Neuronal stem cell (in vitro differentiated cells): ENCODE results near the gene SSBP3.

Experiments
- DNase-seq: peaks from one replicate; pipeline ENCODE4 v3.0.0-alpha.2; 2013; ENCODE audit warnings: low spot score
- H2AFZ ChIP-seq: one replicate; pipeline ENCODE4 v1.6.1; 2013; ENCODE audit warnings: mild to moderate bottlenecking, low read length, inconsistent platforms
- H2AK5ac ChIP-seq: 2 replicates; pipeline ENCODE4 v1.6.1; 2013; ENCODE audit warnings: low read depth, mild to moderate bottlenecking, inconsistent platforms, low read length, moderate library complexity, mixed read lengths
- H2BK120ac ChIP-seq: 2 replicates; pipeline ENCODE4 v1.6.1; 2013; ENCODE audit warnings: low read depth, mild to moderate bottlenecking, inconsistent platforms, low read length, moderate library complexity, mixed read lengths
- H2BK12ac ChIP-seq: one replicate; pipeline ENCODE4 v1.6.1; 2013; ENCODE audit warnings: low read length, inconsistent platforms
- H2BK15ac ChIP-seq: 2 replicates; pipeline ENCODE4 v1.6.1; 2013; ENCODE audit warnings: mild to moderate bottlenecking, low read length, inconsistent platforms, mixed read lengths
- H2BK5ac ChIP-seq: one replicate; pipeline ENCODE4 v1.6.1; 2013; ENCODE audit warnings: inconsistent platforms, mild to moderate bottlenecking, low read length, moderate library complexity
- H3K14ac ChIP-seq: one replicate; pipeline ENCODE4 v1.6.1; 2013; ENCODE audit warnings: low read length, inconsistent platforms
- H3K18ac ChIP-seq: 2 replicates; pipeline ENCODE4 v1.6.1; 2013; ENCODE audit warnings: low read length, inconsistent platforms
- H3K23ac ChIP-seq: 2 replicates; pipeline ENCODE4 v1.6.1; 2013; ENCODE audit warnings: low read depth, mild to moderate bottlenecking, mixed read lengths, low read length, inconsistent platforms; ENCODE audit not compliant: poor library complexity
- H3K27ac ChIP-seq: replicated peaks from 3 replicates; pipeline ENCODE4 v1.5.1; 2013; ENCODE audit warnings: low read length, inconsistent platforms
- H3K27me3 ChIP-seq, 3 experiments: 2 replicates each; pipeline ENCODE4 v1.6.1; 2013; ENCODE audit warnings: low read length in 3 of 3, mild to moderate bottlenecking in 2 of 3, inconsistent platforms in 1 of 3, low read depth in 1 of 3, mixed read lengths in 1 of 3, moderate library complexity in 1 of 3; ENCODE audit not compliant: control insufficient read depth in 3 of 3, insufficient read depth in 3 of 3
- H3K36me3 ChIP-seq, 2 donors: replicated peaks in 1 of 2; 2 replicates each; pipeline ENCODE4 v1.6.1; 2013; ENCODE audit warnings: low read length in 2 of 2; ENCODE audit not compliant: control insufficient read depth in 2 of 2, insufficient read depth in 2 of 2
- H3K4ac ChIP-seq: 2 replicates; pipeline ENCODE4 v1.6.1; 2013; ENCODE audit warnings: inconsistent platforms, mild to moderate bottlenecking, low read length, moderate library complexity
- H3K4me1 ChIP-seq, 2 donors: 1 replicate in 1 of 2; 2 replicates in 1 of 2; pipeline ENCODE4 v1.6.1; 2013; ENCODE audit warnings: low read length in 2 of 2, low read depth in 1 of 2; ENCODE audit not compliant: control insufficient read depth in 2 of 2, insufficient read depth in 1 of 2
- H3K4me2 ChIP-seq: one replicate; pipeline ENCODE4 v1.6.1; 2013; ENCODE audit warnings: mild to moderate bottlenecking, low read length, inconsistent platforms; ENCODE audit not compliant: insufficient read depth, poor library complexity, severe bottlenecking
- H3K4me3 ChIP-seq, 2 donors: 2 replicates each; pipeline ENCODE4 v1.5.1; 2013; ENCODE audit warnings: low read length in 2 of 2, mild to moderate bottlenecking in 2 of 2, inconsistent platforms in 1 of 2, moderate library complexity in 1 of 2
- H3K79me1 ChIP-seq: one replicate; pipeline ENCODE4 v1.6.1; 2013; ENCODE audit warnings: low read depth, mild to moderate bottlenecking, inconsistent platforms, low read length, moderate library complexity
- H3K9ac ChIP-seq: one replicate; pipeline ENCODE4 v1.6.1; 2013; ENCODE audit warnings: mild to moderate bottlenecking, low read depth, low read length, inconsistent platforms; ENCODE audit not compliant: poor library complexity
- H3K9me3 ChIP-seq, 2 donors: replicated peaks in 1 of 2; 2 replicates each; pipeline versions ENCODE3 to v1.6.1; 2013; ENCODE audit warnings: low read length in 2 of 2, mild to moderate bottlenecking in 2 of 2, inconsistent platforms in 1 of 2, low read depth in 1 of 2, mixed read lengths in 1 of 2, moderate library complexity in 1 of 2; ENCODE audit not compliant: control insufficient read depth in 2 of 2, insufficient read depth in 1 of 2
- H4K8ac ChIP-seq: one replicate; pipeline ENCODE4 v1.6.1; 2013; ENCODE audit warnings: low read depth, mild to moderate bottlenecking, inconsistent platforms, low read length, moderate library complexity
- H4K91ac ChIP-seq: one replicate; pipeline ENCODE4 v1.6.1; 2013; ENCODE audit warnings: low read length, low read depth, mild to moderate bottlenecking, inconsistent platforms; ENCODE audit not compliant: poor library complexity
- WGBS, 2 donors: extraction: QIAGEN DNeasy Blood & Tissue Kit; methylation state at CpG; one replicate each; pipeline ENCODE4 v1.1.7; 2013; ENCODE audit warnings: missing lambda C conversion rate in 2 of 2, mixed read lengths in 1 of 2; ENCODE audit not compliant: insufficient read length in 2 of 2, insufficient replicate concordance in 1 of 2; ENCODE audit errors: extremely low coverage in 2 of 2; 5-methylcytosine and 5-hydroxymethylcytosine counted together

Gene SSBP3

GRCh38 chr1:54379555-54380289, 26.5 kb downstream of the SSBP3 start:
- Histone ChIP-seq H3K9me3 (no peaks in the 10 kb centered on the region), H3K9ac (no peak overlapping the region), H4K91ac (peak overlapping the region; percentile 56), H3K23ac (peak overlapping the region; percentile 81), H3K4ac (no peak overlapping the region), H3K36me3 (peaks cover 8 to 81% of the 10 kb centered on the region in 2 donors), H4K8ac (peak overlapping the region; percentile 67), H3K27ac (peak overlapping the region; percentile 91), H3K27me3 (no peaks in the 10 kb centered on the region), H2BK15ac (peak overlapping the region; percentile 8), H3K18ac (peak overlapping the region; percentile 88), H2BK12ac (peak overlapping the region; percentile 79), H3K4me3 (no peak overlapping the region), H3K79me1 (peaks cover 18% of the 10 kb centered on the region), H3K4me2 (no peak overlapping the region), H2BK120ac (no peak overlapping the region), H3K4me1 (peaks cover 43 to 49% of the 10 kb centered on the region in 2 donors), H3K14ac (peak overlapping the region; percentile 14), H2AFZ (no peak overlapping the region), H2BK5ac (peak overlapping the region; percentile 7), H2AK5ac (peak overlapping the region; percentile 54)
- WGBS, 2 donors, result no CpG with 5 or more reads among the region's 23 CpGs
- no peak for DNase-seq

DNA sequence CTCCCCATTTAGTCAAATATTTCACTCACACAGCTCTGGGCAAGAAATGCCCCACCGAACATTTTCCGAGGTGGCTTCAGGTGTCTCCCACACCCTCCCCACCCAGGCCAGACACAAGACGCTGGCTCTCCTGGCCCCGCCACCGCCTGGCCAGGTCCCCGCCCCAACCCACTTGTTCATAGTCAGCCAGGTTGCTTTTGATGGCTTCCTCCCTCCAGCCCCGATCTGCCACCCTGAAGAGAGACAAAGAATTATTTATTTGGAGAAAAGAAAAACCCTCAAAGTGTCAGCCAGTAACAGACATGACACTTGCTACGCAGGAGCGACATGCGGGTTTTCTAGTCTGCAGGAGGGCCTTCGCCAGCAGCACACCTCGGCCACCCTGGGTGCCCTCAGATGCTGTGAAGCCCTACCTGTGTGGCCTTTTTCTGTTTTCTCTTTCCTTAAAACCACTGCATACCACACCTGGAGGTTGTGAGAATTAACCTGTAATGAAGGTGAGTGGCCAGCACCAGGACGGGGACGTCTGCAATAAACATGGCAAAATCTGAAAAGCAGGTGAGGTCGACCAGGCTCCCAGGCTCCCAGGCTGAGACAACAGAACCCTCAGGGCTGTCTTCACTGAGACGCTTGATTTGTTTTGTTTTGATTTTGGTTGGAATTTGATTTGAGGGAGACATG, 27.2 kb downstream of the SSBP3 start:
- Histone ChIP-seq H3K4me3 (no peak overlapping the region), H2AFZ (peak overlapping the region; percentile 62), H3K9ac (peak overlapping the region; percentile 57), H3K4ac (no peak overlapping the region), H3K9me3 (no peaks in the 10 kb centered on the region), H2BK5ac (peak overlapping the region; percentile 7), H2BK12ac (peak overlapping the region; percentile 79), H2BK15ac (peak overlapping the region; percentile 8), H2BK120ac (no peak overlapping the region), H3K27me3 (no peaks in the 10 kb centered on the region), H3K14ac (no peak overlapping the region), H3K36me3 (peaks cover 7 to 81% of the 10 kb centered on the region in 2 donors), H4K91ac (peak overlapping the region; percentile 88), H3K4me1 (peaks cover 43 to 52% of the 10 kb centered on the region in 2 donors), H3K79me1 (peaks cover 18% of the 10 kb centered on the region), H2AK5ac (no peak overlapping the region), H3K23ac (peak overlapping the region; percentile 81), H3K18ac (peak overlapping the region; percentile 95), H4K8ac (no peak overlapping the region), H3K27ac (peak overlapping the region; percentile 91), H3K4me2 (peak overlapping the region; percentile 68)
- WGBS, 2 donors, result no CpG with 5 or more reads among the region's 16 CpGs
- no peak for DNase-seq

DNA sequence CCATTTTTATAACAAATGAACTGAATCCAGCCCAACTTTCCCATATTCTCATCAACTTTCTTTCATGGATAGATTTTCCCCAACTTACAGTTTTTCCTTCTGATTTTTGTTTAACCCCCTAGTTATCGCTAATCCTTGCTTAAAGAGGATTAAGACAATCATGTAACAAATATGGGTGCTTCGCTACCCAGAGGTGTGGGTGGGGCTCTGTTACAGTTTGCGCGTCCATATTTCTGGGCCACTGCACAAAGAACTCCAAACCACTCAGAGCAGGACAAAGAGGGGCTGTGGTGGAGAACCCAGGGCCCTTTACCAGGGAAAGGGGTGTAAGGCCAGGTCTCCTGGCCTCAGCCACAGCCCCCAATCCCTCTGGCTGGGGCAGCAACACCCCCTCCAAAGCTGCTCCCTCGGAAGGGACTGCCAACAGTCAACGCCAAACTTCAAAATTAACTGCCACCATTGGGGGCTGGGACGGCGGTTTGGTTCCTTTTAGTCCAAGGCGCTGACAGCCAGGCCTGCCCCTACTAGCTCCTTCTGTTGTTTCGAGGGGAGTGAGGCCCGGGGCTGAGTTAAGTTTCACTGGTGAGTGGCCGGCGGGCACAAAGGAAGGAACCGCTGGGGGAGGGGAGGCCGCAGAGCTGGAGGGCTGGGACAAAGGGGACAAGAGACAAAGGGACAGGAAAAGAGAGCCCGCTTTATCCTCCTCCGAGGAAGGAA, 27.9 kb downstream of the SSBP3 start:
- H3K27ac ChIP-seq, result peak overlapping the region; percentile 91
- peak overlapping the region; percentile 95 for H2AK5ac ChIP-seq
- H3K27me3 ChIP-seq, result no peaks in the 10 kb centered on the region
- H2AFZ ChIP-seq, result peak overlapping the region; percentile 62
- no peaks in the 10 kb centered on the region for H3K9me3 ChIP-seq
- H4K8ac ChIP-seq, result no peak overlapping the region
- peak; percentile 83 for DNase-seq
- no peak overlapping the region for H3K23ac ChIP-seq
- H2BK120ac ChIP-seq, result peak overlapping the region; percentile 27
- peak overlapping the region; percentile 69 for H2BK5ac ChIP-seq
- H2BK15ac ChIP-seq, result peak overlapping the region; percentile 15
- H3K36me3 ChIP-seq, result peaks cover 7 to 83% of the 10 kb centered on the region in 2 donors
- H3K4me2 ChIP-seq, result peak overlapping the region; percentile 68
- peak overlapping the region; percentile 68 for H3K4ac ChIP-seq
- peak overlapping the region; percentile 96 for H3K18ac ChIP-seq
- H3K4me3 ChIP-seq, result no peak overlapping the region
- peaks cover 21% of the 10 kb centered on the region for H3K79me1 ChIP-seq
- H2BK12ac ChIP-seq, result no peak overlapping the region
- WGBS, 2 donors, result no CpG with 5 or more reads among the region's 17 CpGs
- peak overlapping the region; percentile 72 for H3K9ac ChIP-seq
- peaks cover 43 to 52% of the 10 kb centered on the region in 2 donors for H3K4me1 ChIP-seq
- peak overlapping the region; percentile 99 for H4K91ac ChIP-seq
- no peak overlapping the region for H3K14ac ChIP-seq
